Measurements from ENCODE around the gene LEKR1.
A peak's percentile ranks its signal among the peaks of the same experiment; 100 is the strongest.
"Not testable (repeated sequence)": the region's sequence is repeated elsewhere in the genome, so short reads cannot be mapped to it uniquely, and the experiment has no call there.

LEKR1 gene

GRCh38 chr3:156826144-156826895, at the start of gene LEKR1:
Gene LEKR1, plus strand, starts transcription at chr3:156826353. Its CDS starts 2,977 bp downstream, at chr3:156829330.
- peak; percentile 73 to 80 for DNase-seq

DNA sequence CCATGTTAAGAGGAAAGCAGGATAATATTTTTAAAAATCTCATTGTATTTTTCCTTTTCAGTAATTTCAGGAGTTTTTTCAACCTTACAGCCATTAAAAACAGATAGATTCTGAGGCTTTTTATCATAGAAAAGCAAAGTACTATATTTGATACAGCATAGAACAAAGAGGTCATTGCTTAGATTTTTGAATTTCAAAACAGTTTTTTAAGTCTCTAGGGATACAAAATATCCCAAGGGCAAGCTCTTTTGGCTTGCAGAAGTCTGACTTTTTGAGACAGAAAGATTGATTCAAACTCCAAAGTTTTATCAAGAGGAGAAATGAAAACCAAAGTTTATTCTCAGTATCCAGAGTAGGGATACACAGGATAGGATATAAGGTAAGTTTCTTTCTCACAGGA, 49.3 kb upstream of the LEKR1 start:
- no peak for DNase-seq

GRCh38 chr3:156781310-156782230, 44.6 kb upstream of the LEKR1 start:
- no peak for DNase-seq

DNA sequence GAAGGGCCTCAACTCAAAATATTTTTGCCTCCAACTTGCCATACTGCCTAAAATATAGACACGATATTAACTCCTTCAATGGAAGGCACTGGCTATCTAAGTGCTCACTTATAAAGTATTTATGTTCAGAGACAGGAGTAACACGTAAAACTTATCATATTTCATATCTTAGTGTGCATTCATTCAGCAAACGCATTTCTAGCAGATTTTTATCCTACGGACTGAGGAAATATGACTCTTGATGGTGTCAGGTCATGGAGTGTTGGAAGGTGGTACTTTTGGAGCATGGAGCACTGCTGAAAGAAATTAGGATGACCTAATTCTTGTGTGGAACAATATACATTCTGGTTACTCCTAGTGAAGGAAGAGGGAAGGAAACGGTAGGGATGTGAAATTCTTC, 43.8 kb upstream of the LEKR1 start:
- DNase-seq, result no peak

- no peak for DNase-seq
Observed at GRCh38 chr3:156782921-156783320, 43.2 kb upstream of the LEKR1 start.

DNA sequence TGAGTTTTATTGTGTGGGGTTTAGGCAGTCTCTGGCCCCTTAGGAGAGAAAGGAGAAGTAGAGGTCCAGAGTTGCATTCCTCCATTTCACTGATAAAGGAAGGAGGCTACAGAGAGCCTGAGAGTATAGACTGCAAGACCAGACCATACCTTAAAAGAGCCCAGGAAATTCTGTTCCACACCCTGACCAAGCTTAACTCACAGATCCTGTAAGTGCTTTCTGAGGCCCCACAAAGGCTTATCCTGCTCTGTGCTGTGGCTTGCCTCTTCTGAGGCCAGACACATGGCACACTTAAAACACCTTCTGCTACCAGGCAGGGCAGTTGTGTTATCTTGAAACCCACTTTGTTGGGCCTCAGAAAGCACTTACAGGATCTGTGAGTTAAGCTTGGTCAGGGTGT, 39.2 kb upstream of the LEKR1 start:
- no peak for DNase-seq

DNA sequence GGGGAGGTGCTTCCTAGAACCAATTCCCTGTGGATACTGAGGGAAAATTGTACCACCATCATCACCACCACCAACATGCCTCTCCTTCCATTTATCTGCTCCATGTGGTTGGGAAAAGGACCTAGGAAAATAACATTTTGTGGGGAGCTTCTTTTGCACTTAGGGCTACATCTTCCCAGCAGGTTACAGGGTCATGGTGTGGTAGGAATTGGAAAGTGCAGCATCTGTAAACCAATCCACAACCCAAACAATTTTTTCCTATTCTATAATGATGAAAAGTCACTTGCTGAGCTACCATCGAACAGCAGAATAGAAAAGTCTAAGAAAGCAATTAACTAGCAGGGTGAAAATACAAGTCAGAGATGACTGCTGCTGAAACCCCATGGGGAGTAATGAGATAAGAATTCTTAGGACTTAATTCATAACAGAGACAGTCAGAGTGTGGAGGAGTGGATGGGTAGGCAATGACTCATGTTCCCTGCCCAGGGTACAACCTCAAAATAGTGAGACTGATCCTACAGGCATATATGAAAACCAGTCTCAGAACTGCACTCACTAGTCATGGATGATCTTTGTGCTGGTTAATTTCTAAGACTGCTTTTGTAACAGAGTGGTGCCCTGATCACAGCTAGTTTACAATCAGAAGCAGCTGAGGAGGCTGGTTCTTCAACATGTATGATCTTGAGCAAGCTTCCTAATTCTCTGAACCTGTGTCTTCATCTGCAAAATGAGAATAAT, 38.1 kb upstream of the LEKR1 start:
- DNase-seq, result peak; percentile 8 to 21

GRCh38 chr3:156788846-156789245, 37.3 kb upstream of the LEKR1 start:
- no peak for DNase-seq

DNA sequence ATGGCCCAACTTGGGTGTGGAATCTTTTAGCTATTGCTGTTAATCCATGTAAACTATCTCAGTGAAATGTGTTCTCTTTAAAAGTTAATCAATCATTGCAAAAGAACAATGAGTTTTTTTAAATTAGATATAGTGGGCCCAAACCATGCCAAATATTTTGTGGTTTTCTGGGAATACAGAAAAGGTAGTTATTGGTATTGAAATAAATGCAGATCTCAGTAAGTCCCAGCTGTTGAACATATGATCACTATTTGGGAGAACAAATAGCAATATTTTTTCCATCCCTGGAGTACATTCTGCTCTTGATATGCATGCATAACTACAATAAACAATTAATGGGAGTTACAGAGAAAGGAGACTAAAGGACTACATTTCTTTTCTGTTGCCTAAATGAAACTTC, 36.0 kb upstream of the LEKR1 start:
- DNase-seq, result no peak

DNA sequence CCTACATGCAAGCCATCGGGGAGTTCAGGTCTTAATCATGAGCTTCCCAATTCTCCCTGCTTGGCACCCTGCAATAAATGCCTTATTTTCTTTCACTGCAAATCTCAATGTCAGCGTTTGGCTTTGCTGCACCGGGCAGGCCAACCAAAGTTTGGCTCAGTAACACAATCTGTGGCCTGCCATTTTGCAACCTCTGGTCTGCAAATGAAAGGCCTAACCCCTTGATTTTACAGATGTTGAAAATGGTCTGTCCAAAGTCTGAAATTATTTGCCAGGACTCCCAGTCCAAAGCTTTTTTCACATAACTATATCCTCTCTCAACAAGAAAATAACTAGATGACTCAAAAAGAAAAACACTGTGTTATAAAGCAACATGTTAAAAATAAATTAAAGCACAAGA, 34.0 kb upstream of the LEKR1 start:
- DNase-seq, result no peak

GRCh38 chr3:156792536-156792935, 33.6 kb upstream of the LEKR1 start:
- no peak for DNase-seq

GRCh38 chr3:156792945-156793344, 33.2 kb upstream of the LEKR1 start:
- DNase-seq, result no peak

DNA sequence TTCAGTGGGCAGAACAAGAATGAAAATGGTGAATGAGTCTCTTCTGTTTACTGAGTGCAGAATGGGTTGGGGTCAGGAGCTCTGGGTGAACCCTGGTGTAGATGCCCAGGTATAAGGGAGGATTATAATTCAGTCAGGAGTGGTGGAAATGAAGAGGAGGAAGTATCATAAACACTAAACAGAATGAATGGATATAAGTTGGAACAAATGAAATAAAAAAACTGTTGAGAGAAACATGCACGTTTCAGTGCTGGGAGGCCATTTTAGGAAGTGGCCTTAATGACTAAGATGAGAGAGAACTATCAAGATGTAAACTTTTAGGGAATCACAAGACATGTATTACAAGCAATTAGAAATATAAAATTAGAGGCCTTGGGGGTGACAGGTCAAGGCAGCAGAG, 32.8 kb upstream of the LEKR1 start:
- DNase-seq, result no peak

DNA sequence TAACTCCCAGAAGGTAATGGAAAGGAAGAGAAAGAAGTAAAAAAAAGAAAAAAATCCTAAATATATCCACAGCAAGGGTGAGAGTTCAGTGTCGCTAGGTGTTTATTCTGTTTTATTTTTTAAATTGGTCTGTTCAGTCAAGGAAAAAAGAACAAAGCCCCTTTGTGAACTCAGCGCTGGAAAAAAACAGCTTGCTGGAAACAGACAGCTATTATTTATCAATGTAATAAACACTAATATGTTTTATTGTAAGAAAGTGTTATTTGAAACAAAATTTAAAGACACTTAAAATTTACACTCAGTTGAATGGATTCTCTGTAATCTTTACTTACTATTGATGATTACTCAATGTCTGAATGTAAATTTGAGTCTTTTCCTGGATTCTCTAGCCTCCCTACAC, 32.3 kb upstream of the LEKR1 start:
- DNase-seq, result no peak

GRCh38 chr3:156795890-156796481, 30.2 kb upstream of the LEKR1 start:
- no peak for DNase-seq

GRCh38 chr3:156797368-156797767, 28.8 kb upstream of the LEKR1 start:
- no peak for DNase-seq

DNA sequence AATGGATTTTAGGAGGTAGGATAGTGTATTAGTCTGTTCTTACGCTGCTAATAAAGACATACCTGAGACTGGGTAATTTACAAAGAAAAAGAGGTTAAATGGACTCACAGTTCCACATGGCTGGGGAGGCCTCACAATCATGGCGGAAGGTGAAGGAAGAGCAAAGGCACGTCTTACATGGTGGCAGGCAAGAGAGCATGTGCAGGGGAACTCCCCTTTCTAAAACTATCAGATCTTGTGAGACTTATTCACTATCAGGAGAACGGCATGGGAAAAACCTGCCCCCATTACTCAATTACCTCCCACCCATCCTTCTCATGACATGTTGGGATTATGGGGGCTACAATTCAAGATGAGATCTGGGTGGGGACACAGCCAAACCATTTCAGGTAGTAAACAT, 25.9 kb upstream of the LEKR1 start:
- DNase-seq, result not testable (repeated sequence)

DNA sequence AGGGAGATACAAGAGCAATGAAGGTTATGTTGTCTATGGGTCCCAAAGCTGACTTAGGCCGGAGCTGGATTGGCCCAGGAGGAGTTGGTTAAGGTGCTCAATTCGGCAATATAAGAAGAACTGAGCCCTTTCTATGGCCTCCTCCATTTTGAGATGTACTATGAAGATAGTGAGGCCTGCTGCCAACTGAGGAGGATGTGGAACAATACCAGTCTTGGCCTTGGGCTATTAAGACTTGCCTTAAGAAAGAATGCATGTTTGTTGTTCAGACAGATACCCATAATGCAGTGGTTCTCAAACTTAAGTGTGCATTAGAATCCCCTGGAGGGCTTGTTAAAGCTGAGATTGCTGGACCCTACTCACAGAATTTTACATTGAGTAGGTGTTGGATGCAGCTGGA, 24.4 kb upstream of the LEKR1 start:
- no peak for DNase-seq

- DNase-seq, result no peak
Observed at GRCh38 chr3:156802821-156803606, 23.1 kb upstream of the LEKR1 start.

- no peak for DNase-seq
Observed at GRCh38 chr3:156803952-156804741, 22.0 kb upstream of the LEKR1 start.

- no peak for DNase-seq
Observed at GRCh38 chr3:156806698-156807097, 19.5 kb upstream of the LEKR1 start.
